HTR-8/SVneo (cell line): Measurements from ENCODE around the gene PALS2.

Source experiments
- DNase-seq: peaks from one replicate; pipeline ENCODE4 v3.0.0; 2011; ENCODE audit warnings: low spot score, mixed read lengths; ENCODE audit not compliant: insufficient read length
- FAIRE-seq: peaks from 2 replicates; lab custom pipeline; 2011; peaks lifted over from hg19 to GRCh38; lab: Jason Lieb, UNC

Gene PALS2

DNA sequence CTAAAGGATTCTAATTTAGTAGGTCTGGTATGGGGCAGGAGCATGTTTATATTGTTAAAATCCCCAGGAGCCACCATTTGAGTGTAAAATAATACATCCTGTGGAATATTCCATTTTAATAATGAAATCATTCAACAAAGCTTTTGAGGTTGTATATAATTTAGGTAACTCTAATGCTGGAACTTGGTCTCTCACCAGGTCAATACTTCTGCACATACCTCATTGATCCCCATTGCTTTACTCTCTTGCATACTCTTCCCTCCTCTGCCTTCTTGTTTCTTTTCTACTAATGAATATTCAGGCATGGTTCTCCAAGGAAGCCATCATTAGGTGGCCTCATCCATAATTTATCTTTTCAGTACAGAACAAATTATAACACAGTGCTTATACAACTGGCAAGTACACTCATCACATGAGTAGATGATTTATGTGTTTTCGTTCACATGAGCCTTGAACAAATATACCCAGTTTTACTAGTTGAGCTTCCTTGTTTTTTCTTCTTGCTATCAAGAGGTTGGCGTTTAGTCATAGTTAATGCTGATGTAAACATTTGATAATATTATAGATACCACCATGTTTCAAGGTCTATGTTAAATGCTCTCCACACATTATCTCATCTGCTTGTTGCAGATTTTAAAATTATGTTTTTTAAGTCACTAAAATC lies 7.2 kb downstream of the PALS2 start:
- FAIRE-seq (no peak), DNase-seq (no peak)

DNA sequence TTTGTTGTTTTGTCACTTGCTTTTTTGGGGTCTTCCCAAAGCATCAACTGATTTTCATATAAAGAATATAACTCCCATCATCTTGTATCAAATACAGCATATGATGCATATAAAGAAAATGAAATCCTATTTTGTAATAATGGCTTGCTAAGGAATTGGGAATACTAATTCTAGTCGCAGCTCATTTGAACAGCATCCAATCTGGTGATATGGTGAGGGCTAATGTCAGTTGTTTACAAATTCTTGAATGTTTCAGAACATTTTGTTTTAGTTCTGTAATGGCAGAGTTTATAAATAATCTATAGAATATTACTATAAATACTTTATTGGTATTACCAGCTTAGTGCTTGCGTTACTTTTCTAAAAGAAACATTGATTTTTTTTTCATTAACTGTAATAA lies 8.9 kb downstream of the PALS2 start:
- FAIRE-seq (no peak), DNase-seq (no peak)

GRCh38 chr7:24587853-24588252 lies 14.6 kb downstream of the PALS2 start:
- no peak for DNase-seq
- FAIRE-seq = no peak

DNA sequence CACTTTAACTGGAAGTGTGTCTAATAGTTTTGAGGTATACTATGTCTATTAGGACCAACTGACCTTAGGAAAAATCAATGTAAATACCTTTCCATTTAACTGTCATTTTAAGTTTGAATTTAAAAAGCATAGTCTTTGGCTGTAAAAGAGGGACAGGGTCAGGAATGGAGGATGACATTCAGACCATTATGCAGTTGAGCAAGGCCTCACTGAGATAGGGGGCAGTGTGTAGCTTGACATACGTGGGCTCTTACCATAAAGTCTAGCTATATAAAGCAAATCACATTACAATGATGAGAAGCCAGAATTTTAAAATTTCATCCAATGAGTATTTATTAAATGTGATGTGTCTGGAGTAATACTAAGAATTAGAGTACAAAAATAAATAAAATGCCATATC lies 17.9 kb downstream of the PALS2 start:
- DNase-seq = no peak
- FAIRE-seq = no peak

DNA sequence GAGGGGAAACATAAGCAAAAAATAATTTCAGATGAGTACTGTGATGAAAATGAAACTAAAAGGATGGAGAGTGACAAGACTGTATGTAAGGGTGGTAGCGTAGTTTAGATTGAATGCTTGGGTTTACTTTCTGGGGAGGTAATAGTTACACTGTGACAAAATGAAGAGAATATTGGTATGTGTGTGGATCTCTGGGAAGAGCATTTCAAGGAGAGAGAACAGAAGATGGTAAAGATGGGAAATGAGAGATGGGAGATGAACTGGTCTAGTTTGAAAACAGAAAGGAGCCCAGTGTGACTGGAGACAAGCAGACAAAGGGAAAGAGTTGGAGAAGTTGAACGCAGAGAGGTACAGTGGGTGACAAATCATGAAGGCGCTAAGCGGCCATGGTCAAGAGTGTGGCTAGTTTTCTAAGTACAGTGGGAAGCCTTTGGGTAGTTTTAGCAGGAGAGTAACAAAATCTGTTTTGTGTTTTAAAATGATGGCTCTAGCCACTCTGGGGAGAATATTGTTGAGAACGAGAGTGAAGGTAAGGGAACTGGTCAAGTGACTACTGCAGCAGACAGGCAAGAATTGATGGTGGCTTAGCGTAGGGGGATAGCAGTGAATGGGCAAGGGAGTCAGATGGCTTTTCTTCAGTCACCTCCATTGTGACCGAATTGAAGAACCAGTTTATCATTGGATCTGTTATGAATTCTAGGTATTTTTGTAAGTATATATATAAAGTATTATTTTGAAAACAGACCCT lies 22.6 kb downstream of the PALS2 start:
- no peak for FAIRE-seq
- no peak for DNase-seq

- no peak for DNase-seq
- no peak for FAIRE-seq
Measured at GRCh38 chr7:24597014-24597413, 23.8 kb downstream of the PALS2 start.

DNA sequence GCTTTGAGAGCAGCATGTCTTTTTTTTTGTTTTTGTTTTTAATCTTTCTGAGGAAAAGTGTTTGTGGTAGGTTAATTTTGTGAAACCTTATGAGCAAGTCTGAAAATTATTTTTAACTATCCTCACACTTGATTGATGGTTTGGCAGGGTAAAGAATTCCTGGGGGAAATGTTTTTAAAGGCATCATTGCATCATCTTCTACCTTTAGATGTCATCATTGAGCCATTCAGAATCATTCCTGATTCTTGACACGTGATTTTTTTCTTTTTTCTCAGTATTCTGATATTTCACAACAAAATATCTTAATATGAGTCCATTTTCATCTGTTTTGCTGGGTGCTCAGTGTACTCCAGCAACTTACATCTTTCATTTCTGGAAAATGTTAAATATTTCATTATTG lies 28.3 kb downstream of the PALS2 start:
- DNase-seq (no peak), FAIRE-seq (no peak)

GRCh38 chr7:24602860-24603456 lies 29.7 kb downstream of the PALS2 start:
- no peak for DNase-seq
- FAIRE-seq = no peak

DNA sequence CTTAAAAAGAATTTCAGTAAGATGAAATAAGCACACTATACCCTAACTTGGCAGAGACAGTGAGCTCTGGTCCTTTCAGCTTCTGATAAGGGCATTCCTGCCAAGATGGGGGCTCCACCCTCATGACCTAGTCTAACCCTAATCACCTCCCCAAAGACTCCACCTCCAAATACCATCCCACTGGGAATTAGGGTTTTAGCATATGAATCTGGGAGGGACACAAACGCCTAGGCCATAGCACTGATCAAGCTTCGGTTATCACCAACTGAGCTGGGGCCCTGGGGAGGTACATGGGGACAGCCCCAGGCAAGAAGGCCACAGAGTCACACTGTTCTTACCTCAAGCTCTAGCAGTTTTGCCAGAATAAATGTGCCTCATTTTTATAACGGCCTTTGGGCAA lies 31.4 kb downstream of the PALS2 start:
- DNase-seq (no peak), FAIRE-seq (no peak)

GRCh38 chr7:24608504-24608903 lies 35.3 kb downstream of the PALS2 start:
- FAIRE-seq (no peak), DNase-seq (no peak)

GRCh38 chr7:24609059-24609458 lies 35.8 kb downstream of the PALS2 start:
- DNase-seq = no peak
- no peak for FAIRE-seq

GRCh38 chr7:24609570-24609969 lies 36.3 kb downstream of the PALS2 start:
- FAIRE-seq = no peak
- DNase-seq = no peak

DNA sequence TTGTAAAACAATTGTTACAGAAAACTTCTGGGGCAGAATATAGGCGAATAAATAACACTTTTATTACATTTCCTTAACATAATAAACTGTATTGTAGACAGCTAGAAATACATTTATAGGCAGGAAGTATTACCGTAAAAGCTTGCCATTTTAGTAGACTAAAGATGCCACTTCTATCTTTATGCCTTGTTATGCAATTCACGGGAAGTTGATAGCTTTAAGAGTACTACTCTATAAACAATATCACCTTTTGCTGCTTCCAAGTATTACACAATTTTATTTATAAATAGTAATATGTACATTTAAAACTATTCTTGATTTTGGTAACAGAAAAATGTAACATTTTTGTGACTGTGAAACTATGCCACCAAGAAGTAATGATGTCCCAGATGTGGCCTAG lies 37.9 kb downstream of the PALS2 start:
- no peak for DNase-seq
- no peak for FAIRE-seq

GRCh38 chr7:24617957-24618616 lies 44.8 kb downstream of the PALS2 start:
- FAIRE-seq (peak; percentile 31), DNase-seq (no peak)

DNA sequence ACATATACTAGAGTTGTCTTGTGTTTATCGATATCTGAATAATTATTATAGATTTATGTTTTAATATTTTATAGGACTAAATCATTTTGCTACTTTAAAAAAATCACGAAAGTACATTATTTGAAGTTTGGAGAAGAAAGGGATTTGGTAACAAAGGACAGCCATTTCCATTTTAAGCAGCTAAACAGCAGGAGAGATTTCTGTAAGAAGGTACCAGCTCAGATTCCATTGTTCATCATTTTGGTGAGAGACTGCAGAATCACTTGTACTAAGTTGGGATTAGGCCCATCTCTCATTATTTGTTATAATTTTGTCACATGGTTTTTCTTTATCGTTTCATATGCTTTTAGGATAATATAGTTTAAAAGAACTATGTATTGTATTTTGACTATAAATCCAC lies 46.7 kb downstream of the PALS2 start:
- no peak for FAIRE-seq
- DNase-seq = no peak

DNA sequence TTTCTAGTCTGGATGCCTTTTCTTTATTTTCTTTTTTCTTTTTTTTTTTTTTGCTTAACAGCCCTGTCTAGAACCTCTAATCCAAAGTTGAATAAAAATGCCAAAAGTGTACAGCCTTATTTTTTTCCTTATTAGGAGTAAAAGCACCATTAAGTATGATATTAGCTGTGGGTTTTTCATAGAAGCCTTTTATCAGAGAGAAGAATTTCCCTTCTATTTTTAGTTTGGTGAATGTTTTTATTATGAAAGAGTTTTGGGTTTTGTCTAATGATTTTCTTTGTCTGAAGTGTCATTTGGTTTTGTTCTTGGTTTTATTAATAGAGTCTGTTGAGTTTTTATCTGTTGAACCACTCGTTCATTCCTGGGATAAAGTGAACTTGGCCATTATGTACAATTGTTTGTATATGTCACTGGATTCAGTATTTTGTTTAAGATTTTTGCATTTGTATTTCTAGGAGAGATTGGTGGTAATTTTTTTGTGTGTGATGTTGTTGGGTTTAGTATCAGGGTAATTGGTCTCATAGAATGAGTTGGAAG lies 49.5 kb downstream of the PALS2 start:
- DNase-seq (no peak), FAIRE-seq (no peak)
